DMS53 treated with DMSO at 0.1 percent for 48 hours (cell line): ENCODE data around the gene HACE1.
"Not testable (repeated sequence)": the region's sequence is repeated elsewhere in the genome, so short reads cannot be mapped to it uniquely, and the experiment has no call there.

ENCODE experiments used
- DNase-seq: peaks from one replicate; lab custom pipeline; 2025; ENCODE audit not compliant: unreplicated experiment; lab: John Stamatoyannopoulos, UW

Gene HACE1

DNA sequence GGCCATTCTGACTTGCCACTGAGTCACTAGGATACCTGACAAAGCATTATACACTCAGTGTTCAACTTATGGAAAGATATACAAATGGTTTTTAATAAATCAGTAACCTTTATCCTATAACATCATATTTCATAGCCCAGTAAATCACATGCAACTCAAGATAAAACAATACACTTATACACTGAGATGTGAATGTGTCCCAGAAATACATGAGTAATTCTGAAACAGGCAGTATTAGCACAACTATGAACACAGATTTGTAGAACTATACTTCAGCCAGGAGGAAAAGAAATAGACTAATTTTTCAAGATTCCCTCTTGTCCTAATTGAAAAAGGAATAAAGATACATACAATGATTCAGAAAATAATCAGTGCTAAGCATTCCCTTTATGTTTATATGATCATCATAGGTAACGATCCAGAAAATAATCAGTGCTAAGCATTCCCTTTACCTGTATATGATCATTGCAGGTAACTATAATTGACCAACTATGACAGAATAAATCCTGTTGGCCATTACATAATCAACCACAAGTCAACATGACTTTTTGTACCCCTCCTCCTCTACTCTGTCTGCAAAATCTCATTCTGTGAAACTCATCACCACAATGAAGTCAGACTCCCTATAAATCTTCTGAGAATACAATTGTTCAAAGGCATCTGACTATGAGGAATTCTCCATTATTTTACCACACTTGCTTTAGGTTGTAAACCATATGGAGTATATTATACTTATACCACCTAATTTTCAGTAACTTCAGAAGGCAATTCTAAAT lies 30.3 kb downstream of the HACE1 start:
- no peak for DNase-seq

DNA sequence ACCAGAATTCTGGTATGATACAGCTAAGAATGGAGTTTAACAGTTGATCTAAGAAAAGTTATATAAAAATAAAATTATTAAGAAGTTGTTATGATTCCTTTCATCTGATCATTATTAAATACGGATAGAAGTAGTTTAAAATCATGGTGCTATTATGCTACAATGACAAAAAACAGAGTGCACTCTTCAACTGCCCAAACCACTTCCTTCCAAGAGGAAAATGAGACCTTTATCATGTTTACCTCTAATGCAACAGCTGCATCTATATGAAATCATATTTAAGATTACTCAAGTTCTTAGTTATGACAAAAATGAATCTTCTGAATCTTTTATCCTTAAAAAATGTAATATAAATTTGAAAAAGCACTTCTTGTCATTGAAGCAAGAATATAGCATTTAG lies 31.2 kb downstream of the HACE1 start:
- DNase-seq = no peak

DNA sequence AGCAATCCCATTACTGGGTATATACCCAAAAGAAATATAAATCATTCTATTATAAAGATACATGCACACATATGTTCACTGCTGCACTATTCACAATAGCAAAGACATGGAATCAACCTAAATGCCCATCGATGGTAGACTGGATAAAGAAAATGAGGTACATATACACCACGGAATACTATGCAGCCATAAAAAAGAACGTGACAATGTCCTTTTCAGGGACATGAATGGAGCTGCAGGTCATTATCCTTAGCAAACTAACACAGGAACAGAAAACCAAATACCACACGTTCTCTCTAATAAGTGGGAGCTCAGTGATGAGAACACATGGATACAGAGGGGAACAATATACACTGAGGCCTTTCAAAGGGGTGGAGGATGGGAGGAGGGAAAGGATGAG lies 38.9 kb downstream of the HACE1 start:
- not testable (repeated sequence) for DNase-seq

DNA sequence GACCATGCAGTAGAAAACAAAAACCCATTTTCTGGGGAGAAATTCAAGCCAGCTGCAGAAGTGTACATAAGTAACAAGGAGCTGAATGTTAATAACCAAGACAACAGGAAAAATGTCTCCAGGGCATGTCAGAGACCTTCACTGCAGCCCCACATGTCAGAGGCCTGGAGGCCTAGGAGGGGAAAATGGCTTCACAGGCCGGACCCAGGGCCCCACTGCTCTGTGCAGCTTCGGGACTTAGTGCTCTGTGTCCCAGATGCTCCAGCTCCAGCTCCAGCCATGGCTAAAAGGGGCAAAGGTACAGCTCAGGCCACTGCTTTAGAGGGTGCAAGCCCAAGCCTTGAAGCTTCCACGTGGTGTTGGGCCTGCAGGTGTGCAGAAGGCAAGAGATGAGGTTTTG lies 43.6 kb downstream of the HACE1 start:
- no peak for DNase-seq

DNA sequence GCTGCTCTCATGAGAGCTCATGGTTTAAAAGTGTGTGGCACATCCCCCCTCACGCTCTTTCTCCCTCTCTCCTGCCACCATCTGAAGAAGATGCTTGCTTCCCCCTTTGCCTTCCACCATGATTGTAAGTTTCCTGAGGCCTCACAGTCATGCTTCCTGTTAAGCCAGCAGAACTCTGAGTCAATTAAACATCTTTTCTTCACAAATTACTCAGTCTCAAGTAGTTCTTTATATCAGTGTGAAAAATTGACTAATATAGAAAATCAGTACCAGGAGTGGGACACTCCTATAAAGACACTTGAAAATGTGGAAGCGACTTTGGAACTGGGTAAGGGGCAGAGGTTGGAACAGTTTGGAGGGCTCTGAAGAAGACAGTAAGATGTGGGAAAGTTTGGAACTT lies 45.0 kb downstream of the HACE1 start:
- DNase-seq = no peak

DNA sequence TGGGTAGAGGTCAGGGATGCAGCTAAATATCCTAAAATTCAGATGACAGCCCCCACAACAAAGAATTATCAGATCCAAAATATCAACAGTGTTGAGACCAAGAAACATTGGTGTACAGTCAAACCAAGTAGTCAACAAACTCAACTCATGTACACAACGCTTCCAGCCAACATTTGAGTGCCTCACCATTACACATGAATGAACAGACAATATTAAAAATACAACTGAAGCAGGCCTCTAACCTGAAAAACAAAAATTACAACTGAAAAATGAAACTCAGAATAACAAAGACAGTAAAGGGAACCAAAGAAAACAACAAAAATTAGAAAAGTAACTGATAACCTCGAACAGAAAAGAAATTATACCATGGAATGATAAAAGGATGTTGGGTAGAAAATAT lies 46.2 kb downstream of the HACE1 start:
- no peak for DNase-seq

DNA sequence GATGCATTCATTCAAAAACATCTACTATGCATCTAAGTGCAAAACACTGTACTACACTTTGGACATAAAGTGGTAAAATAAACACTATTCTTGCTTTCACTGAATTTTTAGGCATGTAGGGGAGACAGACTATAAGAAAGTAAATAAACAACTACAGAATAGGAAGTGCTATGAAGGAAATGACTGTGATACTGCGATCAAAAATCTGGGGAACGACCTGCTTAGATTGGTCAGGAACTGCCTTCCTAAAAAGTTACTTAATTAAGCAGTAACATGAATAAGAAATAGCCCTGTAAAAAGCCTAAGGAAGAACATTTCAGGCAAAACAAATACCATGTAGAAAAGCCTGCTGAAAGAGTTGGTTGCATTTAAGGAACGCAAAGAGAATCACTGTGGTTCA lies 50.6 kb downstream of the HACE1 start:
- DNase-seq = no peak

DNA sequence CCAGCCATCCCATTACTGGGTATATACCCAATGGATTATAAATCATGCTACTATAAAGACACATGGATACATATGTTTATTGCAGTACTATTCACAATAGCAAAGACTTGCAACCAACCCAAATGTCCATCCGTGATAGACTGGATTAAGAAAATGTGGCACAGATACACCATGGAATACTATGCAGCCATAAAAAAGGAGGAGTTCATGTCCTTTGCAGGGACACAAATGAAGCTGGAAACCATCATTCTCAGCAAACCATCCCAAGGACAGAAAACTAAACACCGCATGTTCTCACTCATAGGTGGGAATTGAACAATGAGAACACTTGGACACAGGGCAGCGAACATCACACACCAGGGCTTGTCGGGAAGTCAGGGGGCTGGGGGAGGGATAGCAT lies 54.4 kb downstream of the HACE1 start:
- not testable (repeated sequence) for DNase-seq

DNA sequence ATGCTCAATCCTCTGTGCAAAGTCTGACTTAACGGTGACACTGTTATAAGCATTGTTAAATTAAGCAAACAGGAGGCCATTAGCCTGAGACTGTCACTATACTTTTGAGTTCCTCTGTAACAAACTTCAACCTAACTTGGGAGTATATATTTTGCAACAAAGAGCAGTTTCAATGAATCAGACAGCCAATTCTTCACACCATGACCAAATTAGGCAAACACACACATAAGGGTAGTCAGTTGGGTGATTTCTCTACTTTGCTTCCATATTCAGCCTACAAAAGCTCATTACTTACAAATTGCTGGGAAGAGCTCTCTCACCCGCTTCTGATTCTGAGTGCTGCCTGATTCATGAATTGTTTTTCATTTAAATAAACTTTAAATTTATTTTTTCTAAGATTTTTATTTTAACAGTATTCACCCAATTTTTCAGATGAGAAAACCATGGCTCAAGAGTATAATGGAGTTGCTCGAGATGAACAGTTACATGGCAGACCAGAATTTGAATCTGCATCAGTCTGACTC lies 60.5 kb downstream of the HACE1 start:
- no peak for DNase-seq

DNA sequence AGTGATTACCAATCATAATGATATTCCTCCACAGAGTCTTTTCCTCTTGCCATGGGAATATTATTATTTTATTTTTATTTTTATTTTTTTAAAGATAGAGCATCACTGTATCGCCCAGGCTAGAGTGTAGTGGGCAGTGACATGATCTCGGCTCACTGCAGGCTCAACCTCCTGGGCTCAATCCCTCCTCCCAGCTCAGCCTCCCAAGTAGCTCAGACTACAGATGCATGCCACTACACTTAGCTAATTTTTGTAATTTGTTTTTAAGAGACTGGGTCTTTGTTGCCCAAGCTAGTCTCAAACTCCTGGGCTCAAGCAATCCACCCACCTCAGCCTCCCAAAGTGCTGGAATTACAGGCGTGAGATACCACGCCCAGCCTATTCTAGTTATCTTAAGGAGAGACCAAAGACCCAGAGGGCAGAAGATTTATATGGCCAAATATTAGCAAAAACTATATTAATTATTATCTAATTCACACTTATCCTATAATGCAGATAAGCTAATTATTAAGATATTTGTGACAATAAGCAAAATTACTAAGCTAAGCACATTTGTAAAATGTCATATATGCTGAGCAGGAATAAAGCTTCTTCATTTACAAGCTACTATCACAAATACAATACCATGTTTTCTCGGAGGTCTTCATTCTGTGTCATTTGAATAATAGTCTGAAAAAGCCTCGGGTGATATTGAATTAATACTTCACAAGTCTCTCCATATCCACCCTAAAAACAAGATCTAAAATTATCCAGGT lies 63.5 kb downstream of the HACE1 start:
- DNase-seq = no peak

DNA sequence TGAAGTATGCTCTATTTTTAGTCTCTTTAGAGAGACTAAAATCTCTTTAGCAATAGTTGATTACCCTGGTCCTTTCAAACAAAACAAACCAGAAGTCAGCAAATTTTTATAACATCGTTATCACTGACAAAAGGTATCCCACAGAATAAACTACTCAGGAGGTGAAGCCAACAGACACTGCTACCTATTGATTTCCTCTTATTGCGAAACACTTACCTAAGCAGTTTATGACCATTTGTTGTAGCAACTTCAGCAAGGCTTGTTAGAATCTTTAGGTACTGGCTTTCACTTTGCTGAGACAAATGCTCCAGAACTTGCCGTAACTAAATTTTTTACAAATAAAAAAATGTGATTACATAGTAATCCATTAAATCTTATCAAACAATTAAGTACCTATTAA lies 64.4 kb downstream of the HACE1 start:
- no peak for DNase-seq

DNA sequence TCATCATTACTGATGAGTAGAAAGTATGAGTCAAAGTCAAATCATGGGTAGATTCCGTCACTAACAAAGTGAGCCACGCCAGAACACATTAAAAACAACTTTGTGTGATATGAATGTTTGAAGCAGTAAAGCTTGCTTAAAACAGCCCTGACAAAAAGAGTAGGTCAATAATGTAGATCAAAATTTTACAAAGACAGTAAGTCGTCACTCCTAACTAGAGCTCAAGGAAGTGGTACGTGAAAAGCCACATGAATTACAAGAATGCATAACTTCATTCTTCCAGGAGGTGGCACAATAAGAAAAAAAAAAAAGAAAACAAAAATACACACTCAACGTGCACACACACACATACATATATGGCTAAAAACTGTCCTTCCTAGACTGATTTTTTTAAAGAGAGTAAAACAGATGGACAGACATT lies 69.9 kb downstream of the HACE1 start:
- DNase-seq = peak; percentile 7

DNA sequence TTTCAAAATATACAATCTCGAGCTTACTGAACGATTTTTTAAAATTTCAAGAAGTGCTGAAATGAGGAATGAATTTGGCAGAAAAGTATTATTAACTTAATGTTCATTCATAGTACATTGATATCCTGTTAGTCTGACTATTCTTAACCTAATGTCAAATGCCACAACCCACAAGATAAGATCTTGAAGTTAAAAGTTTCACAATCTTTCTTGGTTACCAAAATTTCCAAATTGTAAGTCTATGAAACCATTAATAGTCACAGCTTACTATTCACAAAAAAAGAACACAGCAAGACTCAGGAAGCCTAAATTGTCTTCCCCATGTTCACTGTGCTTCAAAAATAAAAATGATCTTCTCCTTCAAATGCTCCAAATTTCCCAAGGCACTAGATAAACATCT lies 71.3 kb downstream of the HACE1 start:
- no peak for DNase-seq

DNA sequence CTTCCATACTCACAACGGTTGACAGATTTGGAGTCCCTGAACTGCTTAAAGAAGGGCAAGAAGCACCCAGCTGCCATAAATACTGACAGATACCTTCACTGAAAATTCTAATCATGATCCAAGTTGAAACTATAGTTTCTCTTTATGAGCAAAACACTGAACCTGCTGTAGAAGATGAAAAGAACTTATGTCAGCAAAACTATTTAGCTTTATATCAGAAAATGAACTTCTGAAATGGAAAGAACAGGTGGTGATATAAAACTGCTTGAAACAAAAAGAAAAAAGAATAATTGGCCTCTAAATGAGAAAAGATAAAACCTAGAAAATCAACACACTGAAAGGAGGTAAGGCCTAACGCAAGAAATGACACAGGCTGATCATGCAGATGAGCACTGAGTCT lies 72.4 kb downstream of the HACE1 start:
- DNase-seq = no peak

DNA sequence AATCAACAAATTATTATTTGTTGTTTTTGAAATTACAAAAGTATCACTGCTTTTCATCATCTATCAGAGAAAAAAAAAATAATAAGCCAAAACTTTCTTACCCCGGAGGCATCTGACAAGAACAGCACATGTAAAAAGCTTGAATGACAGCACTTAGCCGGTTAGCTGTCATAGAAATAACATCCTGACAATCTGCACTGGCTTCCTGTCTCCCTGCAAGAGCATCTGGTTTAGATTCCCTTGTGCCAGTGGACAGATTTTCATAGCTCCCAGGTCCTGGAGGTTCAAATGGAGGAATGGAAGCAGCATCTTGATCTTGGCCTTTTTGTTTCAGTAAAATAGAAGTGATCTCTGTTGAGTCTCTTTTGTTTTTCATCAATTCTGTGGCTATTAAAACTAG lies 74.8 kb downstream of the HACE1 start:
- no peak for DNase-seq

DNA sequence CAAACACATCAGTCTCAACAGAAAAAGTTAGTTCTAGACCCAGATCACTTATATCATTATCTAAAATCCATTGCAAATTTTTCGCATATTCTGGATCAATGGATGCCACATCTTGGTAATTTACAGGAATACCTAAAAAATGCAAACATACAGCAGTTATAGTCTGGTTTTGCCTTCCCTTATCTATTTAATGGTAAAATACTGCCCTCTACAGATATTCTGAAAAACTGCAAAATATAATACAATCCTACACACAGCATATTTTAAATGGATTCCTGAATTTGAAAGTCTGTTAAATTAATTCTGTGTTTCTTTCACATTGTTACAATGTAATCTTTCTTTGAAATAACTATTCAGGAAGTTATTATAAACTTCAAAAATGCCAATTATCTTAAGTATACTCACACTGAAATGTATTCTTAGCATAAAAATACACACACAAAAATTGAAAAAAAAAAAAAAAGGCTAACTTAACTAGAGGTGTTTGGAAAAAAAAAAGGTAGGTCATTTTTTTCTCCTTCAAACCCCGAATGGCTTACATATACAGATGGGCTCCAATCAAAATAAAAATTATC lies 88.4 kb downstream of the HACE1 start:
- peak; percentile 32 for DNase-seq

DNA sequence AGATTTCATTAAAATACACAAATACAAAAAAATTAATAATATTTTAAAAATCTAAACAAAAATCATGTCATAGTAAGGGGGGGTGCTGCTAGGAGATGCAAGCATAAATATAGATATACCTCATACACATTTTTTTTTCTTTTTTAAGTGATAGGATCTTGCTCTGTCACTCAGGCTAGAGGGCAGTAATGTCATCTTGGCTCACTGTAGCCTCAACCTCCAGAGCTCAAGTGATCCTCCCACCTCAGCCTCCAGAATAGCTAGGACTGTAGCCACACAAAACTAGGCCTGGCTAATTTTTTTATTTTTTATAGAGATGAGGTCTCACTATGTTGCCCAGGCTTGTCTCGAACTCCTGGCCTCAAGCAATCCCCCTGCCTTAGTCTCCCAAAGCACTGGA lies 90.8 kb downstream of the HACE1 start:
- no peak for DNase-seq

DNA sequence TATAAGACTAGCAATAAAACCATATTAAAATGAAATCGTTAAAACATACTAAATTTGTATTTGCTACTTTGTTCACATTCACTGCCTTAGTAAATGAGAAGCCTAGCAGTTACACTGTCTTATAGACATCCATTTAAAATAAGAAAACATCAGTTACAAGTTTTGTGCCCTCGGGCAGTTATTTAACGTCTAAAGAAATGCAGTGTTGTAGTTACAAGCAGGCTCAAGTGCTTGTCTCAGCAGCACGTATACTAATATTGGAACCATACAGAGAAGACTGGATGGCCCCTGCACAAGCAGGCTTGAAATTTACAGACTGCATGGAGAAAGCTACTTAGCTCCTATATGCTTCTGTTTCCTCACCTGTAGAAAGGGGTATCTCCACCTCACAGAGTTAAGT lies 93.1 kb downstream of the HACE1 start:
- no peak for DNase-seq

DNA sequence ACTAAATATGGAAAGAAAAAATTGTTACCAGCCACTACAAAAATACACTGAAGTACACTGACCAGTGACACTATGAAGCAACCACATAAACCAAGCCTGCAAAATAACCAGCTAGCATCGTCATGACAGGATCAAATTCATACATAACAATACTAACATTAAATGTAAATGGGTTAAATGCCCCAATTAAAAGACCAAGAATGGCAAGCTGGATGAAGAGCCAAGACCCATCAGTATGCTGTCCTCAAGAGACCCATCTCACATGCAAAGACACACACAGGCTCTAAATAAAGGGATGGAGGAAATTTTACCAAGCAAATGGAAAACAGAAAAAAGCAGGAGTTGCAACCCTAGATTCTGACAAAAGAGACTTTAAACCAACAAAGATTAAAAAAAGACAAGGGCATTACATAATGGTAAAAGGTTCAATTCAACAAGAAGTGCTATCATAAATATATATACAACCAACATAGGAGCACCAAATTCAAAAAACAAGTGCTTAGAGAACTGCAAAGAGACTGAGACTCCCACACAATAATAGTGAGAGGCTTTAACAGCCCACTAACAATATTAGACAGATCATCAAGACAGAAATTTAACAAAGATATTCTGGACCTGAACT lies 104.8 kb downstream of the HACE1 start:
- no peak for DNase-seq

DNA sequence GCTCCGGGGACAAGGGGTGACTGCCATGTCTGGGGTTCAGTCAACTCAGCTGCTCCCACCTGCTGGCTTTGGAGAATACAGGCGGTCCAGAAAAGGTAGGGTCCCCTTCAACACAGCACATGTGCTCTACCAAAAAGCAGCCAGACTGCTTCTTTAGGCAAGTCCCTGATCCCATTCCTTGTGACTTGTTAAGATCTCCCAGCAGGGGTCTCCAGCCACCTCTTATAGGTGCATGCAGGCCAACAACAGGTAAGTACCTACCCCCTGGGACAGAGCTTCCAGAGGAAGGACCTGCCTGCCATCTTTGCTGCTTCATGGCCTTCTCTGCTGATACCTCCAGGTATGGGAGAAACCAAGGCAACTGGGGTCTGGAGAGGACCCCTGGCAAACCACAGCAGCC lies 106.5 kb downstream of the HACE1 start:
- no peak for DNase-seq

DNA sequence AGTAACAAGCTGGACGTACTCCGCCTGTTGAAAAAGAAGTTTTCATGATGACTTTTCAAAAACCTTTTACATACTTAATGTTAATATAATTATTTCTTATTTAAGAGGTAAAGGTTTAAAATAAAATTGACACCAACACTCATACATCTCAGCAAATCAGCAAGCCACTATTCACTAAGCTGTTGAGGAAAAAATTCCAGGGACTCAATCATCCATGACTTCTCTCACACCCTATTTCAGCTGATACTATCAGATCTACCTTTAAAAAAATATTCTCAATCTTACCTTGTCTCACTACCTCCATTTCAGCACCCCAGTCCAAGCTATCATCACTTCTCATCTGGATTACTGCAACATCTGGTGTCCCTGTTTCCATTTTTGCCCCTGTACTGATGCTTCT lies 109.3 kb downstream of the HACE1 start:
- no peak for DNase-seq

DNA sequence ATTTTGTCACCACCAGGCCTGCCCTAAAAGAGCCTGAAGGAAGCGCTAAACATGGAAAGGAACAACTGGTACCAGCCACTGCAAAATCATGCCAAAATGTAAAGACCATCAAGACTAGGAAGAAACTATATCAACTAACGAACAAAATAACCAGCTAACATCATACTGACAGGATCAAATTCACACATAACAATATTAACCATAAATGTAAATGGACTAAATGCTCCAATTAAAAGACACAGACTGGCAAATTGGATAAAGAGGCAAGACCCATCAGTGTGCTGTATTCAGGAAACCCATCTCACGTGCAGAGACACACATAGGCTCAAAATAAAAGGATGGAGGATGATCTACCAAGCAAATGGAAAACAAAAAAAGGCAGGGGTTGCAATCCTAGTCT lies 120.6 kb downstream of the HACE1 start:
- DNase-seq = not testable (repeated sequence)
